UCSD-AML1 (cell line): Measurements from ENCODE around the gene WIPF3.

Experiments
- DNase-seq: peaks from one replicate; lab custom pipeline; 2025; ENCODE audit not compliant: unreplicated experiment; lab: John Stamatoyannopoulos, UW

Gene WIPF3

DNA sequence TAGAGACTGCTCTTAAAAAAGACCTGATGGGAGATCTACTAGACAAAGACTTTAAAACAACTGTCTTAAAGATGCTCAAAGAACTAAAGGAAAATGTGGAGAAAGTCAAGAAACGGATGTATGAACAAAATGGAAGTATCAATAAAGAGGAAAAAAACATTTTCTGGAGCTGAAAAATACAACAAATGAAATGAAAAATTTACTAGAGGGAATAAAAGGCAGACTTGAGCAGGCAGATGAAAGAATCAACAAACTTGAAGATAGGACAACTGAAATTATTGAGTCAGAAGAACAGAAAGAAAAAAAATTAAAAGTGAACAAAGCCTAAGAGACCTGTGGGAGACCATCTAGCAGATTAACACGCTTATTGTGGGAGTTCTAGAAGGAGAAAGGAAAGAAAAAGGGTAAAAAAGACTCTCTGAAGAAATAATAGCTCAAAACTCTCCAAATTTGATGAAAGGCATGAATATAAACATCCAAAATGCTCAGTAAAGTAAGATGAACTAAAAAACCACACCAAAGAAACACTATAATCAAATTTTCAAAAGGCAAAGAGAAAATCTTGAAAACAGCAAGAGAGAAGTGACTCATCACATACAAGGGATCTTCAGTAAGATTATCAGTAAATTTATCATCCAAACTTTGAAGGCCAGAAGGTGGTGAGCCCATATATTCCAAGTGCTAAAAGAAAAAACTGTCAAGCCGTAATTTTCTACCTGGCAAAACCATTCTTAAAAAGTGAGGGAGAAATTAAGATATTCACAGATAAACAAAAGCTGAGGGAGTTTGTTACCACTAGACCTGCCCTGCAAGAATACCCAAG is 100.1 kb downstream of the WIPF3 start:
- no peak for DNase-seq

DNA sequence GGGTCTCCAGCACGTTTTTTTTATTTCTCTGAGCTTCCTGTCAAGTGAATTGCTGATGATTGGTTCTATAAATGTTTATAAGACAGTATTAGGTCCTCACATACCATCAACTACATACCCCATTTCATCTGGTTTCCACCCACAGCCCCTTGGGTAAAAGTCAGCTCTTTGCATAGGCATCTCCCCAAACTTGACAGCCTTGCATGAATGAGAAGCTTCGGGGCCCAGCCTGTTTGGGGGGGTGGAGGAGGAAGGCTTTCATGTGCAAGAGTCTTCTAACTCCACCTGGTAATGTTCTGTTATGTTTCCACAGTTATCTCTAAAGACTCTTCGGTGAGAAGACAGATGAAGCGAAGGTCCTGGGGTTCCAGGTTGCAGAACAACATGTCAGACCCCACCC is 107.9 kb downstream of the WIPF3 start:
- DNase-seq: no peak

DNA sequence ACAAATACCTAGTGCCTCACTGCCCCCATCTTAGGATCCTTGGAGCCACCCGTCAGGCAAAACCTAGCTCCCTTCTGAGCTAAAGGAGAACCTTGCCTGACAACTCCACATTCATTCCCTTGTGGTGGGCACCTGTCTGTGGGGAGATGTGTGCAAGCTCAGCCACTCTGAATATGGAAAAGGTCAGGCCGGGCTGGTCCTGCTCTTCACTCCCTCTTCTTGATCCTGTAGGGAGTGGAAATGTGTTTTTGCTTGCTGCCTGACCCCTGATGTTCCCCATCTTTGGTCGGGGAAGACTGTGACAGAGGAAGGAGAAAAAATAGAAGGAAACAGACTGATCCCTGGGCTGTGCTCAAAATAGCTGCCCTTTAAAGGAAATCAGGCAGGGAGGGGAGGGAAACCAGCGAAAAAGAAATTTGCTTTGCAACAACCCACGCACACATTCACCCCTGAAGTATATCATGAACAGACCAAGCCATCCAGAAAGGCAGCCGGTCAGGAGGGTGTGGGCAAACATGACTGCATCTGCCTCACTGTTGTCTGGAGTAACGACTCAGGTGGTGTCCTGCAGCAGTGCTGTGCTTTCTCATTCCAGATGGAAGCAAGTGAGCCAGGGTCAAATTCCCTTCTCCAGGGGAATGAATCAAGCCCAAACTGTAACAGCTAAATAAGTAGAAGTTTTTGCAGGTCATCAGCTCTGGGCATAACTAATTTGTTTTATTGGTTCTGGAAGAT is 109.3 kb downstream of the WIPF3 start:
- DNase-seq: no peak

DNA sequence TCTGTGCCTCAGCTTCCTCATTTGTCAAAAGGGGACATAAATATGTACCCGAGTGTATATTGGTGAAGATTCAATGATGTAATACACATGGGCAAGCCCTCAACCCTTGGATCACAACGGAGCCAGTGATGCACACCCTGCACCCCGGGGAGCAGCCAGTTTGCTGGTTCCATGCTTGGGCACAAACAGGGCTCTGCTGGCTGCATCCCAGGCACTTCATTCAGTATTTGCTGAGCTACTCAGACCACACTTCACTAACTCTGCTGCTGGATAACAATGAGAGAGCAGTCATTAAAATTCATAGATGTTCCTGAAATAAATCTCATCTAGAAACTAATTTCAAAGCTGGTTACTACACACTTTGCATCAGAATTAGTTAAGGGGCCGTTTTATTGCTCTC is 111.3 kb downstream of the WIPF3 start:
- no peak for DNase-seq

DNA sequence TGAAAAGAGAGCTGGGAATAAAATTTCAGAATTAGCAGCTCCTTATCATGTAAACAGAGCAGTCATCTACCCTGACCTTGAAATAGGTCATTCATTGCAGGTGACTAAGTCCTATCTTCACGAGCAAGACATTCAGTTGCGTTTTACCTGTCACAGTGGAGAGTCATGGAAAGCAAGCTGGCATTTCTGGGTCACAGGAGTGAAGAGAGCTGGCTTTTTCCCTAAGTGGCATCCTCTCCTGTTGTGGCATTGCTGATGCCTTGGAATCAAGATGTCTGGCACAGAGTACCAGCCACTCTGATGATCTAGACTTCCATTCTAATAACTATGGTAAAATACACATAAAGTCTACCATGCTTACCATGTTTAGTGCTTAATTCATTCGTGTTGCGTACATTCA is 112.5 kb downstream of the WIPF3 start:
- no peak for DNase-seq

DNA sequence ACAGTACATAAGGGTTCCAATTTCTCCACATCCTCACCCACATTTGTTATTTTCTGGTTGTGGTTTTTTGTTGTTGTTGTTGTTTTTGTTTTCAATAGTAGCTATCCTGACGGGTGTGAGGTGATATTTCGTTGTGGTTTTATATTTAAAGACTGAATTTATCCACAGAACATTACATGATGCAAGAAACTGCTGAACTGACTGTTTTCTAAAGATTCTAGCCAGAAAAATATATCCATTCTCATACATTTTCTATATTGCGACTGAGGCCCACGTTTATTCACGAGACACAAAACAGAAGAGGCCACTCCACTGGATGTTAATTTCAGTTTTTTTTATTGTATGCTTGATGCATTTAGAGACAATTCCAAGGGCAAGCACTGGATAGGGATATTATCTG is 113.5 kb downstream of the WIPF3 start:
- no peak for DNase-seq

DNA sequence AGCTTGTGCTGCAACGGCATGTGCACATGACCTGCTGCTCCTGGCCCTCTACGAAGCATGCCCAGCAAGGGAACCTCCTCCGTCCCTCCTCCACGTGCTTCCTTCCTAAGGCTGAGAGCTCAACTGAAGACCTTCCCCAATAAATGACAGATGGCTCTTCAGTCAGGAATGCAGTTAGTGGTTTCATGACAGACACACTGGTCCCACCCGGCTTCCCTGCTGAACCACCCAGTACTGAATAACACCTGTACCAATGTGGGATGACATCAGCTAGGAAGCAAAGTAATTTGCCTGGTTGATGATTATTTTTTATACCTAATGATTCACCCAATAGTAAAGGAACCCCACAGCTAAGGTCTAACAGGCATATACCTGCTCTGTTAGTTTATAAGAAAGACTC is 114.2 kb downstream of the WIPF3 start:
- no peak for DNase-seq

DNA sequence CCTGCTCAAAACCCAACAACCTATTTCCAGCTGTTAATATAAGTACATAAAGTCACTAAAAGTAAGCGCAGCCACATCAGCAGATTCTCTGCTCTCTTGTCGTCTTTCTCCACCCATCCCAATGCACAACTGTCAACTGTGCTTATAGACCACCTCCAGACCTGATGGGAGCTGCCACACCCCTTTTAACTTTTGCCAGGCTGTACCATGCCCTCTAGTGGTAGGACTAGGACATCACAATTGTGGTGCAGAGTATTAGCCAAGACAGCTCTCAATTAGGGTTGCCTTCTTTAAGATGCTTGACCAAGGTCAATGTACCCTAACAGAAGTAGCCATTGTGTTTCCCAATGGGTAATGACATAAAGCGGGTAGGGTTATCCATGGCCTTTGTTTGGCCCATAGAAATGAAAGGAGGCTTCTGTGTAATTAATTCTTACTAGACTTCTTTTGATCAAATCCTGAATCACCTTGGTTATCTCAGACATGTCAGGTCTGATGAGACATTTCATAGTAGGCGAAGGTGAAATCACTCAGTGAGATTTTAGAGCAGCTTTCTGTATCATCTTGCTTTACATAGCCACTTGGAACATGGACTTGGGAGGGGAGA is 115.2 kb downstream of the WIPF3 start:
- DNase-seq: peak; percentile 14

DNA sequence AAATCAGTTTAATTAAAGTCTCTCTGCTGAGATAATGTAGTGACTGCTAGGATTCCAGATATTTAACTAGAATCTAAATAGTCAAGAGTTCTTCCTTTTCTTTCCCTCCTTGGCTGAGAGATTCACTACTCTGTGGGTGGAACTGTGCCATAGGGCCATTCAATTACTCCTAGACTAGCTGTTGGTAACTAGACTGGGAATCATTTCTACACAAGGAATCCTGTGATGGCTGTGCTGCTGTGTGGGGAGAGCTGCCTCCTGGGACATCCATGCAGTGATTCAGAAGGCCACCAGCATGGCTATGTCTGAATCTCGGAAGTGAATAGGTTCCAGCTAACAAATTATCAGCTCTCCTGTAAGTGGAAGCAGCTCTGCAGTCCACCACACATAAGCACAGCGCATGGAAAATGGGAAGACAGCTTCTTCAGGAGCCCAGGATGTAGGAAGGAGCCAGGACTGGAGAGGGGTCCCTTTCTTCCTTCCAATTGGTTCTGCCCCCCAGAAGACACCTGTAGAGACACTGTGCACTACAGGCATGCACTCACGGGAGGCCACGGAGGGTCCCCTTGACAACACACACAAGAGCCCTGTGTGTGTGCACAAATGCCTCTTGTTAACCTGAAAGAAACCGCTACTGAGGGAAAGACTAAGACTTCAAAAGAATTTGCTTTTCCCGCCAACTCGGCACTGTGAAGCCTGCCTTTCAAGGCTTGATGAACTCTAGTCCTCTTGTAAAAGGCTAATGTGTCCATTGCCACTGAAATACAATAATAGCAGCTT is 116.8 kb downstream of the WIPF3 start:
- no peak for DNase-seq

DNA sequence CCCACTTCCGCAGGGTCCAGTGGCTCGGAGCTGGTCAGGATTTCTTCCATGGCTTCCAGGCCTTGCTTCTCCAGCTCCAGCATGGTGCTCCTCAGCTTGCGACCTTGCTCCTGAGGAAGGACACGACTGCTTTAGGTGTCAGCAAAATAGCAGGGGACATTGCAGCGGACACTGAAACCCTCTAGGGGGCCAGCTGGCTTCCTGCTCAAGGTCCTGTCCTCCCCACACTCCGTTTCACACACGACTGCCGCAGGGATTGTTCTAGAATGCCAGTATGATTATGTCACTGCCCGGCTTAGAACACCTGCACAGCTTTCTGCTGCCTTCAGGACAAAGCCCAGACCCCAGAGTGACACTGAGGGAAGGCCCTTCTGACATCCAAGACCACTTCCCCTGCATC is 117.7 kb downstream of the WIPF3 start:
- no peak for DNase-seq

DNA sequence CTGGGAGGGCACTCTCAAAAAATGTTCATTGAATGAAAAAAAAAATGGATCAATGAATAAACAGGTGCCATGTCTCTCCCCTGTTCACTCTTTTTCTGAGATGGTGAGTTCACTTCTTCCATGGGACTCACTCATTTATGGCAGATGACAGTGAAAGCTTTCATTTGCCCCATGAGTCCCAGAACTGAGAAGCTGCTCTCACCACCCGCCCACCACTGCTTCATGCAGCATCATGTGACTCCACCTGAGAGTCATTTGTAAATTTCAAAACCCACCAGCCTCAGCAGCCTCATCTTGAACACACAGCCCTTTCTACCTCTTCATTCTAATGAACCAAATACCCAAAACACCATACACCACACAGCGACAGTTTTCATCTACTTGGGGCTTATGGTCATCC is 118.4 kb downstream of the WIPF3 start:
- DNase-seq: no peak

DNA sequence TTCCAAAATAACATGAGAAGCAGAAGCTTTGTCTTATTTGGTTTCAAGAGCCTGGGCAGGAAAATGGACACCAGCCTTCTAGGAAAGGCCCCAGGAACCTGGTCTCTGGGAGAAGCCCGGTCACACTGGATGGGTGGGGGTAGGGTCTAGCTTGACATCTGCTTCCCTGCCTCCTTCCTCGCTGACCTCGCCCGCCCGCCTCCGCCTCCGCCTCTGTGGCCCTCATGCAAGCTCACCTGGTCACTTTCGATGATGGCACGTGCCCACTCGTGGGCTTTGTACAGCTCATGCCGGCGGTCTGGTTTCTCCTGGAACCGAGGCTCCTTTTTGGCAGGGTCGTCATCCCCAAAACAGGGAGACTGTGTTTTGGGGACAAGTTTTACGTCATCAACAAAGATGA is 119.9 kb downstream of the WIPF3 start:
- no peak for DNase-seq

DNA sequence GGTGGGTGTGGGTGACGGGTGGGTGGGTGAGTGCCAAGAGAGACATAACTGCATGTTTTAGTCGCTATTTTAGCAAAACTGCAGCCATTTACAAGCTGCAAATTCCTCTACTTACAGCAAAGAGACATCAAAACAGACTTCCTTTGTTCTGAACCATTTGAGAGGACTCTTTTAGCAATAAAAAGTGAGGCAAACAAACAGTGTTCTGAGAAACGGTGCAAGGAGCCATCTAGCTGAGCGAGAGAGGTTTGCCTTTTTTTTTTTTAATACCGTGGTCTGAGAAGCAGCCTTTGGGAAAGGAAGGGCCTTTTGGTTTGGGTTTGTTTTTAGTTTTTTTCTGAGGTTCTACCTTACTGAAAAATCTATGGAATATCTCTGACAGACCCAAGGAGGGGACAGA is 120.4 kb downstream of the WIPF3 start:
- DNase-seq: no peak

DNA sequence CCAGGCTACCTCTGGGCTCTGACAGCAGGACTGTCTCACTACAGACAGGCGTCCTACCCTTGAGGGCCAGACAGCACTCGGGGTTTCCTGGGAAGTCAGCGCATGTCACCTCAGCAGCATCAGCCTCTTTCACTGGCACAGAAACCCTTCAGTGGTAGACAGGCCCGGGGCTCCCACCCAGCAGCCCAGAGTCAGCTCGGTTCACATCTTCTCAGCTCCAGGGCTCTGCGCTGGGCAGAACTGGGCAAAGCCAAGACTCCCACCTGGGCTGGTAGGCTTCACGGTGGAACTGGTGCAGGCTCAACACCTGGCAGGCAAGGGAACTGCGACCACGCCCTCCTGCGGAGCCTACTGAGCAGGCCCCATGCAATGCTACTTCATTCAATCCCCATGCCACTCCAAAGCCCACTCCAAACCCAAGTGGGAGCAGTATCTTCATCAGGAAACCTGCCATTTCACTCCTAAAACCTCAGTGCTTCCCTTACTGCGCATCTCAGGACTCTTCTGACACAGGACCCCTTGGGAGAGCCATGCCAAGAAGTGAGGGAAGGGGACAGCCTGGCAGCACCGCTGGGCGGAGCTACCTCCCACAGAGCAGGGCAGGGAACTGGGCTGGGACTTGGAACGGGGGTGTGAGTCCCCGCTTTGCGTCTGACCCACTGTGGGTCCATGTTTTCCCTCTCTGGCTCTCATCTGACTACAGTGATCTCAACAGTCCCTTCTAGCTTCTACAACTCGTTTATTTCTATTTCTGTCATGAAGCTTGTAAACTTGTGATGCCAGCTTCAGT is 122.9 kb downstream of the WIPF3 start:
- no peak for DNase-seq

DNA sequence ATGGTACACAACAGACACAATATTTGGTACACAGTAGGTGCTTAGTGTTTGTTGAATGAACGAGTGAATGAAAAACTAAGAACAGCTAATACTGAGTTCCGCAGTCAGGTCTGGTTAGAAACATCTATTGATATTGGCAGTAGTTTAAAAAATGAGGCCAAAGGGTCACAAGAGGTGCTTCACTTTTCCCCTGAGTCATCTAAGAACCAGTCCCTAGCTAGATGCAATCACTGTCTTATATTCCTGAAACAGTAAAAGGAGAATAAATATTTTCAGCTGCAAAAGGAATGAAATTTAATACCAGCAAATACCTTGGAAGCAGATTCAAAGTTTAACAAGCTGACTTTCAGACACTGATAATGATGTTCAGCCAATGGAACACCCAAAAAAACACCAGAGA is 128.8 kb downstream of the WIPF3 start:
- no peak for DNase-seq

DNA sequence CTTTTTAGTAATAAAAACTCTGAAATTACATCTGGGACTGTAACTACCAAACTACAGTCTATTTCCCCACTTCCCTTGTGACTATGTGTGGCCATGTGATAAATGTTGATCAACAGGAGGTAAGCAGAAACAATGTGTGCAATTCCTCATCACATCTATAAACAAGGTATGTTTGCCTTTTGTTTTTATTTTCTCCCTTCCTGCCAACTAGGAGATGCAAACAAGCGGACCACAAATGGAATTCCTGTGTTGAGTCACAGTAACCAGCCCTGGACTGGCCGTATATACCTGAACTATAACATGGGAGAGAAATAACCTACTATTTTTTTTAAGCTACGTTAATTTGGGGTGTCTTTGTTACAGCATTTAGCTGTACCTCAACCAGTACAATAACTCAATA is 130.8 kb downstream of the WIPF3 start:
- DNase-seq: no peak

DNA sequence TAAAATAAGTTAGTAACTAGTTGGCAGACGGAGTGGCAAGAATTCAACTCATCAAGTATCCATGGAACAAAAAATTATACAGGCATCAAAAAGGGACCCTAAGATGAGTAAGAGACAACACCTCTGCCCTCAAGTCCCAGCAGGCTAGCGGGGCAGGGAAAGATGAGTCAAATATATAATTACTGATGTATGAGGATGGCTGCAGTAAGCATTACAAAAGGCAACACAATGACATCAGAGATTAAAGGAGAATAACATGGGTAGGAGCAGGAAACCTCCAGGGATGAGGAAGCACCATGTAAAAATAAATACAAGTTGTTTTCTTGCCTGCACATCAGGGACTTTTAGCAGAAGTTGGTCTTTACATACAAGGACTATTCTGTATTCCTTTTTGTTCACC is 133.9 kb downstream of the WIPF3 start:
- no peak for DNase-seq

DNA sequence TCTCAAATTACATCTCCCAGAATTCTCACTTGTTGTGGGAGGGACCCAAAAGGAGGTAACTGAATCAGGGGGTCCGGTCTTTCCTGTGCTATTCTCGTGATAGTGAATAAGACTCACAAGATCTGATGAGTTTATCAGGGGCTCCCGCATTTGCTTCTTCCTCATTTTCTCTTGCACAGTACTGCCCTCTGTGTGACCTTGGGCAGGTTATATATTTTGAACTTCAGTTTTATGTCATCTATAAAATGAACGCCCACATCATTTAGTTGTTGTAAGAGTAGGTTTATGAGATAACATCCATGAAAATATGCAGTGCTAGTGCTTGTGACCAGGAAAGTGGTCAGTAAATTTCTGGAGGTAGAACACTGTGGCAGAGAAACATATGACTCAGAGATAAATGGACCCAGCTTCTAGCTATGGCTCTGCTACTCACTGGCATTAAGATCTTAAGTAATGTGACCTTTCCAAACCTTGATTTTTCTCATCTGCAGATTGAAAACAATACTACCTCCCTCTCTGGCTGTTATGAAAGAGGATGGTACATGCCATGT is 139.0 kb downstream of the WIPF3 start:
- DNase-seq: no peak

DNA sequence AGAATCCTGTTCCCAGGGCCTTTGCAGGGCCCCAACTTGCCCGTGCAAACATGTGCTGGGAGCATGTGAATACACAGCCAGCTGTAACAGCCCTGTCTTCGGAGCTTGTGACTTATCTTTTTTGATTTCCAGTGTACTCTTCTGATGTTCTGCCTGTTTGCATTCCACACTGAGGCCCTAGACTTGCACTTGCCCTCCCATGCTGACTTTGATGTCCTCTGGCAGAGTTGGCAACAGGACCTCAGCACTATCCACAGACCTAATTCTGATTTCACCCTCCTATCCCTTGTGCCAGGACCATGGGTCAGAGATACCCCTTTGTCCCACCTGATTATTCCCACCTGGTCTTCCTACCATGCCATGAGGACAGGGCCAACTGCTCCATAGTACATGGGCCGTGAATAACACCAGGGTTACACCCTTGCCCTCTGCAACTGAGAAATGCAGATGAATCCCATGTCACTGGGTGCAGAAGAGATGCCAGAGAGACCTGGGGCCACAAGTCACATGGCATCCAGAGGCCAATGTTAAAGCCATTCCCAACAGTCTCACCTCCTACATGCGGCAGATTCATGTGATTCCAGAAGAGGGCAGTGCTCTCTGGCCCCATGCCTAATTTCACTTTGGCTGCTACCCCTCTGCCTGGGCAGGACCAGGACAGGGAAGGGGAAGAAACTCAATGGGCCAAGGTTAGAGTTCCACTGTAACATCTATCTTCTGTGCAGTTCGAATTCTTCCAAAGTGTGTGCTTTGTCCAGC is 140.3 kb downstream of the WIPF3 start:
- DNase-seq: peak; percentile 12

DNA sequence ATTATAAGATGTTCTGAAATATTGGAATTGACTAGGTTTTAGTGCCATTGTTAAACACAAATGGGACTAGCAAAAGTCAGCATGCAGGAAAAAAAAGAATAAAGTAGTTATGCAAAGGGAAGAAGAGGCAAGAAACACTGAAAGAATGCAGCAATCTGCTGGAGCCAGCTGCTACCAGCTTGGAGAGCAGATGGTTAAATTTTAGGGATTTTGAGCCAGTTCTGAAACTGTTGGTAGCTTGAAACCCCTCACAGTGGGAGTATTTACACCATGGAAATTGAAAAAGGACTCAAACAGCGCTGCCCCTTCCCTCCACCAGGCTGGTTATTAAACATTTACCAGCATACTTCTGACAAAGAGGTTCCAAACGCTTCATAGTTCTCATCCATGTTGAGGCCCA is 142.3 kb downstream of the WIPF3 start:
- DNase-seq: no peak
